Breast epithelium (tissue), 3 donors: Measurements from ENCODE around the gene LAT.

ENCODE experiments used
- CTCF ChIP-seq, 3 donors: fragments of 450-650 bp; IDR thresholded peaks; one replicate each; pipeline ENCODE4 v1.5.1; 2016 to 2017; ENCODE audit warnings: antibody characterized with exemption in 3 of 3, mild to moderate bottlenecking in 3 of 3, moderate library complexity in 3 of 3
- POLR2A ChIP-seq: fragments of 450-650 bp; IDR thresholded peaks from one replicate; pipeline ENCODE4 v1.6.1; 2016; ENCODE audit warnings: antibody characterized with exemption, mild to moderate bottlenecking, moderate library complexity
- POLR2AphosphoS5 ChIP-seq, 3 donors: sonication (generic); formaldehyde crosslinking; IDR thresholded peaks; one replicate each; pipeline ENCODE4 v1.6.1; 2017; ENCODE audit warnings: antibody characterized with exemption in 3 of 3

GRCh38 chr16:29007730-29008593, 23.1 kb downstream of the LAT start:
- TF ChIP-seq CTCF (IDR thresholded peaks at IDR 0.05) (no peak), POLR2A (no peak), POLR2AphosphoS5 (IDR thresholded peaks at IDR 0.05) (no peak)
